ENCODE data around the gene RAB40C.
A peak's percentile ranks its signal among the peaks of the same experiment; 100 is the strongest.
"Not testable (repeated sequence)": the region's sequence is repeated elsewhere in the genome, so short reads cannot be mapped to it uniquely, and the experiment has no call there.

RAB40C gene

GRCh38 chr16:583815-584591 is 5.9 kb upstream of the RAB40C start:
- no peak overlapping the region for H3K4me3 ChIP-seq (ENCODE audit: low read length)
- no peak for DNase-seq (ENCODE audit: low read depth, low spot score)

- no peak for DNase-seq (ENCODE audit: low read depth, low spot score)
- H3K4me3 ChIP-seq (ENCODE audit: low read length): no peak overlapping the region
Observed at GRCh38 chr16:585351-585750, 4.5 kb upstream of the RAB40C start.

GRCh38 chr16:586047-586644 is 3.7 kb upstream of the RAB40C start:
- no peak overlapping the region for H3K4me3 ChIP-seq (ENCODE audit: low read length)
- DNase-seq (ENCODE audit: low read depth, low spot score): no peak

GRCh38 chr16:586645-587590 is 2.9 kb upstream of the RAB40C start:
- no peak for DNase-seq (ENCODE audit: low read depth, low spot score)
- H3K4me3 ChIP-seq (ENCODE audit: low read length): no peak overlapping the region

GRCh38 chr16:588639-588888 is 1.3 kb upstream of the RAB40C start:
- DNase-seq (ENCODE audit: low read depth, low spot score): no peak
- peak overlapping the region; percentile 91 for H3K4me3 ChIP-seq (ENCODE audit: low read length)

- H3K4me3 ChIP-seq (ENCODE audit: low read length): peak overlapping the region; percentile 91
- DNase-seq (ENCODE audit: low read depth, low spot score): peak; percentile 94
Observed at GRCh38 chr16:588889-589657, 793 bp upstream of the RAB40C start.

GRCh38 chr16:590188-590814 is 435 bp downstream of the RAB40C start:
- H3K4me3 ChIP-seq (ENCODE audit: low read length): peak overlapping the region; percentile 76
- DNase-seq (ENCODE audit: low read depth, low spot score): no peak

GRCh38 chr16:590815-591200 is 942 bp downstream of the RAB40C start:
- peak overlapping the region; percentile 76 for H3K4me3 ChIP-seq (ENCODE audit: low read length)

GRCh38 chr16:591231-591630 is 1.4 kb downstream of the RAB40C start:
- H3K4me3 ChIP-seq (ENCODE audit: low read length): peak overlapping the region; percentile 76
- no peak for DNase-seq (ENCODE audit: low read depth, low spot score)

More at GRCh38 chr16:590815-591200, 942 bp downstream of the RAB40C start:
- DNase-seq (ENCODE audit: low read depth, low spot score): no peak

- no peak overlapping the region for H3K4me3 ChIP-seq (ENCODE audit: low read length)
- DNase-seq (ENCODE audit: low read depth, low spot score): no peak
Observed at GRCh38 chr16:591892-592517, 2.1 kb downstream of the RAB40C start.

GRCh38 chr16:592518-593306 is 2.8 kb downstream of the RAB40C start:
- DNase-seq (ENCODE audit: low read depth, low spot score): no peak
- H3K4me3 ChIP-seq (ENCODE audit: low read length): no peak overlapping the region

GRCh38 chr16:593406-593805 is 3.5 kb downstream of the RAB40C start:
- H3K4me3 ChIP-seq (ENCODE audit: low read length): no peak overlapping the region
- no peak for DNase-seq (ENCODE audit: low read depth, low spot score)

GRCh38 chr16:593807-594206 is 3.9 kb downstream of the RAB40C start:
- DNase-seq (ENCODE audit: low read depth, low spot score): no peak
- H3K4me3 ChIP-seq (ENCODE audit: low read length): no peak overlapping the region

- H3K4me3 ChIP-seq (ENCODE audit: low read length): no peak overlapping the region
- DNase-seq (ENCODE audit: low read depth, low spot score): no peak
Observed at GRCh38 chr16:595094-595528, 5.2 kb downstream of the RAB40C start.

- H3K4me3 ChIP-seq (ENCODE audit: low read length): no peak overlapping the region
- DNase-seq (ENCODE audit: low read depth, low spot score): no peak
Observed at GRCh38 chr16:595942-596735, 6.3 kb downstream of the RAB40C start.

GRCh38 chr16:596736-597060 is 6.8 kb downstream of the RAB40C start:
- no peak overlapping the region for H3K4me3 ChIP-seq (ENCODE audit: low read length)
- DNase-seq (ENCODE audit: low read depth, low spot score): no peak

- not testable (repeated sequence) for H3K4me3 ChIP-seq (ENCODE audit: low read length); DNase-seq (ENCODE audit: low read depth, low spot score)
Observed at GRCh38 chr16:597655-598054, 7.8 kb downstream of the RAB40C start.
